Left colon (tissue), 2 donors: ENCODE results near the gene CC2D2A. TPM values are rescaled to one million over a fixed set of nuclear protein-coding genes. Genes with fewer than 3 reads are reported as not detected.

Experiments
- ATAC-seq: fragments of 200-7000 bp; cut with Tn5 transposase; one replicate; pipeline ENCODE4 v1.9.1; 2020; ENCODE audit warnings: mild to moderate bottlenecking, moderate library complexity
- DNase-seq, 2 donors: peaks; one replicate each; pipeline ENCODE4 v3.0.0-alpha.2; 2020
- intact Hi-C, 2 donors: fragments of 100-400 bp; cut with DNase I in 1 of 2; cut with micrococcal nuclease in 1 of 2; formaldehyde crosslinking; loops; one replicate each; pipeline versions ENCODE4 v1.11.2 to v1.14.0; 2022; cut with DNase I, micrococcal nuclease
- long read RNA-seq: library from polyadenylated mRNA; unstranded; transcript quantifications from one replicate; pipeline ENCODE4 v2.0.0, GENCODE V29; 2021
- total RNA-seq, 2 donors: library from RNA; stranded (reverse); fragmentation: NEBNext Ultra II Directional; extraction: Animal tissue kit (Norgen Biotek cat#: 25700); gene quantifications; one replicate each; pipeline ENCODE4 v1.2.1, GENCODE V29; 2021
- donor health status: DM: no; HTN: no; CAD: no.
- donor health status: DM: yes; HTN: yes; CAD: no.

Gene CC2D2A
- 1 to 10 TPM; 4.8 to 8.6 TPM for total RNA-seq
- long read RNA-seq, partial matches to known transcripts = 1 of 1 reads
- long read RNA-seq, other reads (novel, unspliced or antisense) = 0 of 1 reads

- peak; percentile 98 for ATAC-seq
- intact Hi-C loops = loop anchor here in 1 of 2 donors (10.0 kb wide), 1 partner anchor 485 kb away; no protein-coding TSS in a partner anchor
- peak in 1 of 2 donors; percentile 16 for DNase-seq
These were observed at the start of gene CC2D2A for GRCh38 chr4:15469402-15470127. Gene CC2D2A (plus strand): TSS chr4:15469882. CDS start chr4:15475933, 6,051 bp downstream.

GRCh38 chr4:15420642-15421041 is 49.0 kb upstream of the CC2D2A start:
- intact Hi-C loops = no loop called here
- DNase-seq (no peak), ATAC-seq (no peak)

GRCh38 chr4:15423285-15423711 is 46.4 kb upstream of the CC2D2A start:
- DNase-seq (no peak), ATAC-seq (no peak)
- intact Hi-C loops = no loop called here

- intact Hi-C loops = no loop called here
- ATAC-seq (no peak), DNase-seq (no peak)
These were observed 44.2 kb upstream of the CC2D2A start for GRCh38 chr4:15425520-15425919.

GRCh38 chr4:15427161-15427560 is 42.5 kb upstream of the CC2D2A start:
- no peak for ATAC-seq
- intact Hi-C loops = no loop called here
- no peak for DNase-seq

GRCh38 chr4:15427701-15428100 is 42.0 kb upstream of the CC2D2A start, which contains the start of gene C1QTNF7:
Gene C1QTNF7 (plus strand): TSS chr4:15428033. CDS start chr4:15435744, 7,711 bp downstream.
- no peak for ATAC-seq
- intact Hi-C loops = no loop called here
- no peak for DNase-seq

GRCh38 chr4:15428611-15429010 is 41.1 kb upstream of the CC2D2A start:
- no peak for DNase-seq
- no peak for ATAC-seq
- intact Hi-C loops = no loop called here

GRCh38 chr4:15434091-15434490 is 35.6 kb upstream of the CC2D2A start:
- DNase-seq = no peak
- intact Hi-C loops = no loop called here
- no peak for ATAC-seq

- intact Hi-C loops = no loop called here
- no peak for ATAC-seq
- DNase-seq = no peak
These were observed 35.0 kb upstream of the CC2D2A start for GRCh38 chr4:15434676-15435075.

- no peak for DNase-seq
- intact Hi-C loops = no loop called here
- no peak for ATAC-seq
These were observed 33.2 kb upstream of the CC2D2A start for GRCh38 chr4:15436513-15436912.

GRCh38 chr4:15438939-15439524 is 30.6 kb upstream of the CC2D2A start:
- DNase-seq (no peak), ATAC-seq (no peak)
- intact Hi-C loops = no loop called here

- ATAC-seq = no peak
- intact Hi-C loops = no loop called here
These were observed 26.1 kb upstream of the CC2D2A start for GRCh38 chr4:15443371-15444160.

GRCh38 chr4:15444276-15444675 is 25.4 kb upstream of the CC2D2A start:
- intact Hi-C loops = no loop called here
- no peak for ATAC-seq
- DNase-seq = no peak

More at GRCh38 chr4:15443371-15444160, 26.1 kb upstream of the CC2D2A start:
- DNase-seq = no peak

GRCh38 chr4:15444879-15445547 is 24.7 kb upstream of the CC2D2A start:
- ATAC-seq = no peak
- intact Hi-C loops = no loop called here
- no peak for DNase-seq

GRCh38 chr4:15451181-15451865 is 18.4 kb upstream of the CC2D2A start:
- no peak for DNase-seq
- no peak for ATAC-seq
- intact Hi-C loops = no loop called here

- no peak for ATAC-seq
- DNase-seq = no peak
- intact Hi-C loops = no loop called here
These were observed 17.6 kb upstream of the CC2D2A start for GRCh38 chr4:15451866-15452765.

- intact Hi-C loops = loop anchor here (5.0 kb wide), 2 partner anchors 218 to 223 kb away; no protein-coding TSS in a partner anchor
- DNase-seq = peak in 1 of 2 donors; percentile 31
- ATAC-seq = no peak
These were observed 14.4 kb upstream of the CC2D2A start for GRCh38 chr4:15455290-15455689.
